Activated naive CD4-positive, alpha-beta T cell treated with anti-CD3 and anti-CD28 coated beads for 36 hours (primary cell): ENCODE measurements around the gene FBXO2. TPM values are rescaled to one million over a fixed set of nuclear protein-coding genes. Genes with fewer than 3 reads are reported as not detected.

Experiments used
- CTCF ChIA-PET: fragments of 350-600 bp; sonication (Branson Sonifier 250); formaldehyde crosslinking; loops from one replicate; lab custom pipeline; 2021; ENCODE audit warnings: antibody characterized with exemption; lab: Charles Lee
- DNase-seq: peaks from one replicate; pipeline ENCODE4 v3.0.0-alpha.2; 2020
- H3K27ac Mint-ChIP-seq: one replicate; pipeline ENCODE4 v1.8.0; 2021; ENCODE audit warnings: mild to moderate bottlenecking, mixed read lengths
- H3K27me3 Mint-ChIP-seq: one replicate; pipeline ENCODE4 v1.8.0; 2021; ENCODE audit warnings: low read depth, mixed read lengths
- H3K36me3 Mint-ChIP-seq: one replicate; pipeline ENCODE4 v1.8.0; 2021; ENCODE audit warnings: low read depth, mixed read lengths
- H3K4me1 Mint-ChIP-seq: one replicate; pipeline ENCODE4 v1.8.0; 2021; ENCODE audit warnings: low read depth, mixed read lengths
- H3K4me3 Mint-ChIP-seq: one replicate; pipeline ENCODE4 v1.8.0; 2021; ENCODE audit warnings: mild to moderate bottlenecking, moderate library complexity, mixed read lengths
- H3K9me3 Mint-ChIP-seq: one replicate; pipeline ENCODE4 v1.8.0; 2021; ENCODE audit warnings: mixed read lengths
- intact Hi-C: fragments of 100-400 bp; cut with micrococcal nuclease; formaldehyde crosslinking; loops from one replicate; pipeline ENCODE4 v1.15.1; 2023
- total RNA-seq, 2 experiments: library from RNA; stranded (reverse); gene quantifications; one replicate each; pipeline ENCODE4 v1.2.3, GENCODE V29; 2021

The FBXO2 gene
- 1 to 10 TPM in 1 of 2 experiments, under 1 TPM in 1; 0.77 to 1.1 TPM for total RNA-seq

- Mint-ChIP-seq H3K4me1 (peaks cover 24% of the 10 kb centered on the region), H3K36me3 (no peaks in the 10 kb centered on the region), H3K27ac (no peak within 1 kb of the TSS), H3K4me3 (peak within 1 kb of the TSS; percentile 75), H3K9me3 (no peaks in the 10 kb centered on the region), H3K27me3 (no peaks in the 10 kb centered on the region)
- CTCF ChIA-PET: interaction anchor here (0.9 to 2.9 kb wide), 4 partner anchors 9 to 66 kb away, joined by 3 to 15 read pairs (median 7); partner anchors contain the start of gene FBXO6
- DNase-seq: peak; percentile 64
- intact Hi-C loops: loop anchor here (1.0 to 5.0 kb wide), 5 partner anchors 10 to 253 kb away; partner anchors contain the start of genes CLCN6, FBXO6, MAD2L2 and MTHFR
These were observed at the start of gene FBXO2, which contains the start of gene FBXO44 for GRCh38 chr1:11654137-11654938. Gene FBXO2, minus strand, starts transcription at chr1:11654429. Its CDS starts 89 bp downstream, at chr1:11654340. Gene FBXO44, plus strand, starts transcription at chr1:11654877. Its CDS starts 959 bp downstream, at chr1:11655836.

GRCh38 chr1:11703357-11704193 lies 49.3 kb upstream of the FBXO2 start:
- Mint-ChIP-seq H3K27me3 (peaks cover 8% of the 10 kb centered on the region), H3K9me3 (no peaks in the 10 kb centered on the region), H3K4me3 (no peak overlapping the region), H3K4me1 (no peaks in the 10 kb centered on the region), H3K36me3 (no peaks in the 10 kb centered on the region), H3K27ac (no peak overlapping the region)
- DNase-seq: no peak
- CTCF ChIA-PET: interaction anchor here (0.8 kb wide), 1 partner anchor 12 kb away, joined by 3 read pairs; no protein-coding TSS in a partner anchor
- intact Hi-C loops: no loop called here

GRCh38 chr1:11701981-11702803 lies 48.0 kb upstream of the FBXO2 start:
- Mint-ChIP-seq H3K4me1 (peaks cover 5% of the 10 kb centered on the region), H3K9me3 (no peaks in the 10 kb centered on the region), H3K36me3 (no peaks in the 10 kb centered on the region), H3K4me3 (no peak overlapping the region), H3K27me3 (peaks cover 8% of the 10 kb centered on the region), H3K27ac (no peak overlapping the region)
- DNase-seq: no peak
- intact Hi-C loops: no loop called here
- CTCF ChIA-PET: no interaction called here

GRCh38 chr1:11701551-11701961 lies 47.3 kb upstream of the FBXO2 start:
- no peaks in the 10 kb centered on the region for H3K9me3 Mint-ChIP-seq
- no peaks in the 10 kb centered on the region for H3K36me3 Mint-ChIP-seq
- peaks cover 5% of the 10 kb centered on the region for H3K4me1 Mint-ChIP-seq
- H3K27me3 Mint-ChIP-seq: peaks cover 8% of the 10 kb centered on the region
- intact Hi-C loops: no loop called here
- H3K4me3 Mint-ChIP-seq: no peak overlapping the region
- no peak for DNase-seq
- no peak overlapping the region for H3K27ac Mint-ChIP-seq
- CTCF ChIA-PET: no interaction called here

- peaks cover 5% of the 10 kb centered on the region for H3K4me1 Mint-ChIP-seq
- H3K9me3 Mint-ChIP-seq: no peaks in the 10 kb centered on the region
- no peak overlapping the region for H3K4me3 Mint-ChIP-seq
- H3K36me3 Mint-ChIP-seq: no peaks in the 10 kb centered on the region
- H3K27me3 Mint-ChIP-seq: peaks cover 8% of the 10 kb centered on the region
- CTCF ChIA-PET: interaction anchor here (1.2 kb wide), 1 partner anchor 50 kb away, joined by 3 read pairs; no protein-coding TSS in a partner anchor
- no peak overlapping the region for H3K27ac Mint-ChIP-seq
- intact Hi-C loops: no loop called here
- DNase-seq: no peak
These were observed 46.6 kb upstream of the FBXO2 start for GRCh38 chr1:11700601-11701467.

GRCh38 chr1:11697893-11698210 lies 43.6 kb upstream of the FBXO2 start:
- Mint-ChIP-seq H3K27ac (no peak overlapping the region), H3K9me3 (no peaks in the 10 kb centered on the region), H3K4me3 (no peak overlapping the region), H3K4me1 (peaks cover 11% of the 10 kb centered on the region), H3K36me3 (no peaks in the 10 kb centered on the region), H3K27me3 (peaks cover 6% of the 10 kb centered on the region)
- CTCF ChIA-PET: no interaction called here
- no peak for DNase-seq
- intact Hi-C loops: no loop called here

- Mint-ChIP-seq H3K9me3 (no peaks in the 10 kb centered on the region), H3K4me1 (peaks cover 16% of the 10 kb centered on the region), H3K27ac (no peak overlapping the region), H3K36me3 (no peaks in the 10 kb centered on the region), H3K27me3 (peaks cover 11% of the 10 kb centered on the region), H3K4me3 (no peak overlapping the region)
- no peak for DNase-seq
- intact Hi-C loops: no loop called here
- CTCF ChIA-PET: no interaction called here
These were observed 43.1 kb upstream of the FBXO2 start for GRCh38 chr1:11697188-11697892.

- Mint-ChIP-seq H3K36me3 (no peaks in the 10 kb centered on the region), H3K4me1 (peaks cover 19% of the 10 kb centered on the region), H3K27ac (no peak overlapping the region), H3K4me3 (no peak overlapping the region), H3K9me3 (no peaks in the 10 kb centered on the region), H3K27me3 (peaks cover 15% of the 10 kb centered on the region)
- DNase-seq: no peak
- intact Hi-C loops: no loop called here
- CTCF ChIA-PET: interaction anchor here (0.6 to 2.0 kb wide), 4 partner anchors 13 to 126 kb away, joined by 3 to 7 read pairs (median 4); no protein-coding TSS in a partner anchor
These were observed 41.6 kb upstream of the FBXO2 start for GRCh38 chr1:11695861-11696260.

GRCh38 chr1:11693917-11694316 lies 39.7 kb upstream of the FBXO2 start:
- Mint-ChIP-seq H3K27me3 (peaks cover 28% of the 10 kb centered on the region), H3K4me3 (no peak overlapping the region), H3K9me3 (no peaks in the 10 kb centered on the region), H3K4me1 (peaks cover 22% of the 10 kb centered on the region), H3K36me3 (no peaks in the 10 kb centered on the region), H3K27ac (no peak overlapping the region)
- CTCF ChIA-PET: interaction anchor here (1.2 kb wide), 2 partner anchors 25 to 43 kb away, joined by 3 read pairs; no protein-coding TSS in a partner anchor
- intact Hi-C loops: no loop called here
- no peak for DNase-seq

- peaks cover 30% of the 10 kb centered on the region for H3K27me3 Mint-ChIP-seq
- CTCF ChIA-PET: interaction anchor here (1.0 to 1.2 kb wide), 3 partner anchors 11 to 29 kb away, joined by 3 to 4 read pairs (median 3); partner anchors contain the start of gene FBXO6
- peak; percentile 54 for DNase-seq
- H3K4me3 Mint-ChIP-seq: no peak overlapping the region
- no peak overlapping the region for H3K27ac Mint-ChIP-seq
- no peaks in the 10 kb centered on the region for H3K9me3 Mint-ChIP-seq
- intact Hi-C loops: no loop called here
- peaks cover 20% of the 10 kb centered on the region for H3K4me1 Mint-ChIP-seq
- H3K36me3 Mint-ChIP-seq: no peaks in the 10 kb centered on the region
These were observed 38.9 kb upstream of the FBXO2 start for GRCh38 chr1:11693024-11693590.
